HG02973 (cell line): ENCODE data around the gene HIC1.

Experiments
- ATAC-seq: cut with Tn5 transposase; IDR thresholded peaks from one replicate; pipeline ENCODE4 v1.9.1; 2021; ENCODE audit warnings: moderate library complexity; ENCODE audit not compliant: unreplicated experiment

HIC1 gene

GRCh38 chr17:2075336-2076086, 20.6 kb downstream of the HIC1 start:
- no peak for ATAC-seq

- ATAC-seq: no peak
Observed at GRCh38 chr17:2076087-2076984, 21.4 kb downstream of the HIC1 start.

GRCh38 chr17:2077040-2077439, 22.1 kb downstream of the HIC1 start:
- ATAC-seq: no peak

- no peak for ATAC-seq
Observed at GRCh38 chr17:2081564-2081963, 26.7 kb downstream of the HIC1 start.

- no peak for ATAC-seq
Observed at GRCh38 chr17:2082003-2082781, 27.3 kb downstream of the HIC1 start.

GRCh38 chr17:2083613-2084035, 28.7 kb downstream of the HIC1 start:
- peak; percentile 38 for ATAC-seq

GRCh38 chr17:2084036-2084765, 29.3 kb downstream of the HIC1 start:
- no peak for ATAC-seq

GRCh38 chr17:2084766-2085647, 30.1 kb downstream of the HIC1 start:
- ATAC-seq: no peak

GRCh38 chr17:2085648-2085949, 30.7 kb downstream of the HIC1 start:
- ATAC-seq: no peak

- no peak for ATAC-seq
Observed at GRCh38 chr17:2086306-2086705, 31.4 kb downstream of the HIC1 start.

GRCh38 chr17:2087597-2088211, 32.8 kb downstream of the HIC1 start:
- ATAC-seq: peak; percentile 33

GRCh38 chr17:2089021-2089422, 34.1 kb downstream of the HIC1 start:
- ATAC-seq: peak; percentile 10

GRCh38 chr17:2090210-2090641, 35.3 kb downstream of the HIC1 start:
- ATAC-seq: no peak

GRCh38 chr17:2090804-2091534, 36.1 kb downstream of the HIC1 start:
- no peak for ATAC-seq

GRCh38 chr17:2092253-2092652, 37.4 kb downstream of the HIC1 start:
- no peak for ATAC-seq

GRCh38 chr17:2093349-2093748, 38.4 kb downstream of the HIC1 start:
- ATAC-seq: no peak

GRCh38 chr17:2094891-2095535, 40.1 kb downstream of the HIC1 start:
- ATAC-seq: no peak

GRCh38 chr17:2095536-2095910, 40.6 kb downstream of the HIC1 start:
- ATAC-seq: no peak
